Measurements from ENCODE around the gene STK39. TPM values are rescaled to one million over a fixed set of nuclear protein-coding genes. Genes with fewer than 3 reads are reported as not detected.

The STK39 gene
- polyA plus RNA-seq, 1 donor from 2014 or later: 9.5 TPM

DNA sequence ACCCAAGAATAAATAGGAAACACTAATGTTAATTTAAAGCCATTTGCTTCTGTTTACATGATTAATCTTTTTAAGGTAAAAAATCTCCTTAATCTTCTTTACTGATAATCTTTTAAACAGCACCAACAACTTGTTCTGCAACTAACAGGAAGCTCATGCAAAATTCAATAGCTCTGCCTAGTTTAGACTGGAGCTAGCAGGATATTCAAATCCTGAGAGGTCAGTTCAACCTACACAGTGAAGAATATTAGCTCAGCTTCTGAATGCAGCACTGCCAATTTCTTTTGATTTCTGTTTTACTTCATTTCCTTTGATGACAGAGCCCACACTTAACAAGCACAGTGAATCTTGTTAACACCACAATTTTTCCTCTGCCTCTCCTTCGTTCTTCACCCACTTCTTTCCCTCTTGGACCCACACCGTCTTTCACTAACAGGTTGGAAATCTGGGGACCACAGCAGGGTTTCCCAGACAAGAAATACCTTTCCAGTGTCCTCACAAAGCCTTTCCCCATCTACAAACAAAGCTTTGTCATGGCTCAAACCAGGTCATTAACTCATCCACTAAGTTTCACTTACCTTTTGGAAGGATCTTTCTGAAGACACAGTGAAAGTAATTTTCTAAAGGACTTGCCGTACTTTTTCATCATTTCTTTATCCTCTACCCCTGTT lies 109.8 kb downstream of the STK39 start:
- Histone ChIP-seq H3K4me2 (ENCODE audit: low read length) (no peak overlapping the region), H3K9ac (ENCODE audit: low read length) (no peak overlapping the region), H3K9me3 (ENCODE audit: low read length) (no peaks in the 10 kb centered on the region), H3K4me3 (ENCODE audit: low read length) (no peak overlapping the region), H3K36me3 (ENCODE audit: insufficient read depth, low read length) (no peaks in the 10 kb centered on the region), H3K9me2 (ENCODE audit: insufficient read depth, low read length) (no peaks in the 10 kb centered on the region), H3K27me3 (ENCODE audit: insufficient read depth, low read depth, low read length) (no peaks in the 10 kb centered on the region), H3K27ac (ENCODE audit: low read length) (no peak overlapping the region), H4K20me1 (ENCODE audit: insufficient read depth) (no peaks in the 10 kb centered on the region), H3K79me2 (replicated peaks; ENCODE audit: insufficient read depth, low read length) (no peaks in the 10 kb centered on the region), H3F3A (ENCODE audit: insufficient read depth, low read length, poor library complexity, severe bottlenecking) (no peaks in the 10 kb centered on the region), H2AFZ (ENCODE audit: low read depth, low read length) (no peak overlapping the region)
- TF ChIP-seq POLR2AphosphoS5 (IDR thresholded peaks at IDR 0.05) (no peak), SMC3 (conservative IDR thresholded peaks at IDR 0.05; ENCODE audit: poor library complexity) (no peak), EP300 (conservative IDR thresholded peaks at IDR 0.05; ENCODE audit: poor library complexity, severe bottlenecking) (no peak), RAD21 (conservative IDR thresholded peaks at IDR 0.05) (no peak), REST (IDR thresholded peaks at IDR 0.05; ENCODE audit: borderline replicate concordance) (no peak)

DNA sequence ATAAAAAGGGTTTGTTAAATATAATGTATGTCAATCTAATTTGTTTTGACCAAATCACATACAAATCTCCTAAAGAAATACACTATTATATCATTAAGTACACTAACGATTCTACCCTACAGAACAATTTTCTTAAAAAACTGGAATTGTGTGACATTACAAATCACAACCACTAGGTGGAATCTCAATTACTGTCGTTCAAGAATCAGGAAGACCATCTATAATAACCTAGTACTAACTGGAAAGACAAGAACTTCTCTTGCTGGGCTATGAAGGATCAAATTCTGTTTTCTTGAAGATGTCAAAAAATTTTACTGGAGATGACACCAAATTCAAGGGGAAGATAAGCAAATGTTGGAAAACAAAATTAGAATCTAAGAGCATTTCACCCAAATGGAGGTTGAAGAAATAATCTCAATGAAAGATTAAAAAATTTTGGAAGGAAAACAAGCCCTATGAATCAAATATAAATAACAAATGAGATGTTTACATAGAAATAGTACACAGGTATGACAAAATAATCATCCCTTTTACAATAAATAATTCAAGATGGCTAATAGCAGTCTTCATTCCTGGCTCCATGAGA lies 110.9 kb downstream of the STK39 start:
- no peaks in the 10 kb centered on the region for H3K79me2 ChIP-seq (replicated peaks; ENCODE audit: insufficient read depth, low read length)
- no peak overlapping the region for H3K9ac ChIP-seq (ENCODE audit: low read length)
- H3K9me3 ChIP-seq (ENCODE audit: low read length): no peaks in the 10 kb centered on the region
- H2AFZ ChIP-seq (ENCODE audit: low read depth, low read length): no peak overlapping the region
- no peaks in the 10 kb centered on the region for H3K36me3 ChIP-seq (ENCODE audit: insufficient read depth, low read length)
- no peak overlapping the region for H3K4me3 ChIP-seq (ENCODE audit: low read length)
- H3K9me2 ChIP-seq (ENCODE audit: insufficient read depth, low read length): no peaks in the 10 kb centered on the region
- no peaks in the 10 kb centered on the region for H3F3A ChIP-seq (ENCODE audit: insufficient read depth, low read length, poor library complexity, severe bottlenecking)
- H3K27me3 ChIP-seq (ENCODE audit: insufficient read depth, low read depth, low read length): no peaks in the 10 kb centered on the region
- no peaks in the 10 kb centered on the region for H4K20me1 ChIP-seq (ENCODE audit: insufficient read depth)
- no peak overlapping the region for H3K27ac ChIP-seq (ENCODE audit: low read length)
- no peak overlapping the region for H3K4me2 ChIP-seq (ENCODE audit: low read length)
- TF ChIP-seq RAD21 (conservative IDR thresholded peaks at IDR 0.05) (peak; percentile 21), SMC3 (conservative IDR thresholded peaks at IDR 0.05; ENCODE audit: poor library complexity) (no peak), TAF1 (IDR thresholded peaks at IDR 0.05; ENCODE audit: low read depth) (no peak), POLR2AphosphoS5 (IDR thresholded peaks at IDR 0.05) (no peak)
- TF ChIP-seq, protein P1, sequence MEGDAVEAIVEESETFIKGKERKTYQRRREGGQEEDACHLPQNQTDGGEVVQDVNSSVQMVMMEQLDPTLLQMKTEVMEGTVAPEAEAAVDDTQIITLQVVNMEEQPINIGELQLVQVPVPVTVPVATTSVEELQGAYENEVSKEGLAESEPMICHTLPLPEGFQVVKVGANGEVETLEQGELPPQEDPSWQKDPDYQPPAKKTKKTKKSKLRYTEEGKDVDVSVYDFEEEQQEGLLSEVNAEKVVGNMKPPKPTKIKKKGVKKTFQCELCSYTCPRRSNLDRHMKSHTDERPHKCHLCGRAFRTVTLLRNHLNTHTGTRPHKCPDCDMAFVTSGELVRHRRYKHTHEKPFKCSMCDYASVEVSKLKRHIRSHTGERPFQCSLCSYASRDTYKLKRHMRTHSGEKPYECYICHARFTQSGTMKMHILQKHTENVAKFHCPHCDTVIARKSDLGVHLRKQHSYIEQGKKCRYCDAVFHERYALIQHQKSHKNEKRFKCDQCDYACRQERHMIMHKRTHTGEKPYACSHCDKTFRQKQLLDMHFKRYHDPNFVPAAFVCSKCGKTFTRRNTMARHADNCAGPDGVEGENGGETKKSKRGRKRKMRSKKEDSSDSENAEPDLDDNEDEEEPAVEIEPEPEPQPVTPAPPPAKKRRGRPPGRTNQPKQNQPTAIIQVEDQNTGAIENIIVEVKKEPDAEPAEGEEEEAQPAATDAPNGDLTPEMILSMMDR (IDR thresholded peaks at IDR 0.05; ENCODE audit: poor library complexity, severe bottlenecking): peak; percentile 48

DNA sequence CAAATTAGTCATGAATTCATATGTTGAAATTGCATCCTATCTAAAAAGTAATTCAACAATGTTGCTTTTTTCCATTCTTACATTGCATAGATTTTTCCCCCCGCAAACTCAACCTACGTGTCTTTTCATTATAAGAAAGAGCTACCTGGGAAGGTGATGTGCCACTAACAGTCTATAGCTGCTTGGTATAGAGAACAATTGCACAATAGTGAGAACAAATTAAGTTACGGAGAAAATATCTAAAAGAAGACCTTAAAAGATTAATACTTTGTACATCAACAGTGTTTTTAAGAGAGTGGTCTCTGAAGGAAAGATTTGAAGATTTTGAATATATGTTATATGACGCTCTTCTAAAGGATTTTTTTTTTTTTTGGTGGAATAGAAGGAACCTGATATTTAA lies 111.8 kb downstream of the STK39 start:
- no peaks in the 10 kb centered on the region for H3K9me3 ChIP-seq (ENCODE audit: low read length)
- H3K9me2 ChIP-seq (ENCODE audit: insufficient read depth, low read length): no peaks in the 10 kb centered on the region
- H2AFZ ChIP-seq (ENCODE audit: low read depth, low read length): no peak overlapping the region
- no peaks in the 10 kb centered on the region for H3F3A ChIP-seq (ENCODE audit: insufficient read depth, low read length, poor library complexity, severe bottlenecking)
- no peaks in the 10 kb centered on the region for H3K79me2 ChIP-seq (replicated peaks; ENCODE audit: insufficient read depth, low read length)
- no peaks in the 10 kb centered on the region for H3K36me3 ChIP-seq (ENCODE audit: insufficient read depth, low read length)
- H4K20me1 ChIP-seq (ENCODE audit: insufficient read depth): no peaks in the 10 kb centered on the region
- H3K4me2 ChIP-seq (ENCODE audit: low read length): no peak overlapping the region
- H3K9ac ChIP-seq (ENCODE audit: low read length): no peak overlapping the region
- H3K27ac ChIP-seq (ENCODE audit: low read length): no peak overlapping the region
- no peak overlapping the region for H3K4me3 ChIP-seq (ENCODE audit: low read length)
- H3K27me3 ChIP-seq (ENCODE audit: insufficient read depth, low read depth, low read length): no peaks in the 10 kb centered on the region
- no peak for TF ChIP-seq REST (IDR thresholded peaks at IDR 0.05; ENCODE audit: borderline replicate concordance)
- TF ChIP-seq RAD21 (conservative IDR thresholded peaks at IDR 0.05): no peak
- TF ChIP-seq SMC3 (conservative IDR thresholded peaks at IDR 0.05; ENCODE audit: poor library complexity): no peak
- TF ChIP-seq, protein P1 (IDR thresholded peaks at IDR 0.05; ENCODE audit: poor library complexity, severe bottlenecking): no peak
- TF ChIP-seq POLR2AphosphoS5 (IDR thresholded peaks at IDR 0.05): no peak
- no peak for TF ChIP-seq TAF1 (IDR thresholded peaks at IDR 0.05; ENCODE audit: low read depth)
- TF ChIP-seq EP300 (conservative IDR thresholded peaks at IDR 0.05; ENCODE audit: poor library complexity, severe bottlenecking): no peak
- no peak for TF ChIP-seq EZH2 (IDR thresholded peaks at IDR 0.05; ENCODE audit: borderline replicate concordance, insufficient read depth, low read length, poor library complexity, severe bottlenecking)
